ENCODE measurements around the gene CASS4.

The CASS4 gene

DNA sequence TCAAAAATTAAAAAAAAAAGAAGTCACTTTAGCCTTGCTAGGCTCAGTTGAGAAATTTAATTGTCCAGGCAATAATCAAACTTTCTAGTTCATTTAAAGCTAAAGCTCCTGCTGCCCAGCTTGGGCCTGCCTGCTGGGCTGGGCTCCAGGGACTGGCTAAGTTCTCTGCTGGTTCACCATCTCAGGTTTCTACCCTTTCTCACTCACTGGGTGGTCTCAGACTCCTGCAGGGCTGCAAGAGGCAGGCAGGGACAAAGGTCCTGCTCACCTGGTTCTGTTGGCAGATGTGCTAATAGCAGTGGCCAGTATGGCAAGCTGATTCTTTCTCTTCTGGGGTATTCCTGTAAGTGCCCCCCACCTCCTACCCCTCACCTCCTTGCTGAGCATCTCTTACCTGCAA, 35.2 kb downstream of the CASS4 start:
- DNase-seq = no peak

DNA sequence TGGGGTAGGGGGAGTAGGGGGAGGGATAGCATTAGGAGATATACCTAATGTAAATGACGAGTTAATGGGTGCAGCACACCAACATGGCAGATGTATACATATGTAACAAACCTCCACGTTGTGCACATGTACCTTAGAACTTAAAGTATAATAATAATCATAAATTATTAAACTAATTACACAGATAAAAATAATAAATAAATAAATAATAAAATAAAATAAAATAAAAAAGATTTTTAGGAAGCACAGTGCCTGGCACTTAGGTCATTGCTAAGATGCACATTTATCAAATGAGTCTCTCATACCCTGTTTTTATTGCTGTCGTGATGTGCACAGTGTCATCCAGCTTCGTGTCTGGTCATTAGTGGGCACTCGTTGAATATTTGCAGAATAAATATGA, 37.4 kb downstream of the CASS4 start:
- no peak for DNase-seq

DNA sequence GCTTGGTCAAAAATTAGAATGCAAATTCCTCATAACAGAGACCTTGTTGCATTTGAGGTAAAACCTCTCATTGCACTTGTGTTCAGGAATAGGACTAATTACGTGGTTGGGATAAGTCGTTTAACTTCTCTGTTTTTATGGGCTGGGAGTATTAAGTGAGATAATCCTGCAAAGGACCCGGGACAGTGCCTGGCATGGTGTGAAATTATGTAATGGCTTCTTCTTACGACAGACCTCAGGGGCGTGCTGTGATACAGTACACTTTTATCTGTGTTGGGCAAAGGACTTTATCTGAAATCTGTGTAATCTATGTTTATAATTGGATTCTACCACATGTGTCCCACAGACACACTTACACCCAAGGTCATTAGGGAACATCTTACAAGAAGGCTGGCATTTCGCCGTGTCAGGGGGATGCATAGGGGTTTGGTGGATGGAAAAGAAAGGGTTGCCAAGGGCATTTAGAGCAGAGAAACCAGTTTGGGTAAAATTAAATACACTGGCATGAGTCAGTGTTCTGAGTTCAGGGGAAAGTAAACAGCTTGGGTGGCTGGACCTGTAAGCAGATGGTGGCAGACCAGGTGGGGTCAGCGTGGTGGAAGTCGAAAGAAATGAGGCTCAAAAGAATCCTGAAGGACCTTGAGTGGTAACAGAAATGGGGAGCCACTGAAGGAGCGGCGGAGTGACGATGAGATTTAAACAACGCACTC, 39.2 kb downstream of the CASS4 start:
- no peak for DNase-seq

DNA sequence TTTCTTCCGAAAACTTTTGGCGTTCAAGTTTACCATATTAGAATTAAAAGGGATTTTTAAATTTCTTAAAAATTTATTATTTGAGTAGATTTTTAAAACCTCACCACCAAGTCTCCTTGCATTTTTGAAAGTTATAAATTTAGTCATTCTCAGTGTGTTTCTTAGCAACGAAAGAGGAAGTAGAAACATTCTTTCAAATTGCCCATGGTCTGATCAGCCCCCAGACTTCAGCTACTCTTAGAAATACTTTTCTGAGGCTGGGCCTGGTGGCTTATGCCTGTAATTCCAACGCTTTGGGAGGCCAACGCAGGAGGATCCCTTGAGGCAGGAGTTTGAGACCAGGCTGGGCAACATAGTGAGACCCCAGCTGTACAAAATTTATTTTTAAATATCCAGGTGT, 41.3 kb downstream of the CASS4 start:
- DNase-seq = no peak

DNA sequence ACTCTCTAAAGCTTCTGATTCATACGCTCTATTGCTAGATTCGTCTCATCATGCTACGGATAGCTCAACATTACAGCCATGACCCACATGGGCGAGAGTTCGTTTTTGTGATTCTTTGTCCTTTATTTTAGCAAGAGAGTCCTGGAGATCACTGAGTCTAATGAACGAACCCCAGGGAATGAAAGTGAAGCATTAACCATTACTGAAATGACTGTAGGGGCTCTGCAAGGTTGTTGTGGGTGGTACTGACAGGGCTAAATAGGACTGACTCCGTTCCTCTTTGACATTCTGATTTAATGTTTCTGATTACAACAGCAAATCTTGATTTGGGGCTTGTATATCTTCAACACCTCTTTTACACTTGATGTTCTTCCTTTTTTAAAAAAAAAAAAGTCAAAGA, 42.7 kb downstream of the CASS4 start:
- DNase-seq = no peak

DNA sequence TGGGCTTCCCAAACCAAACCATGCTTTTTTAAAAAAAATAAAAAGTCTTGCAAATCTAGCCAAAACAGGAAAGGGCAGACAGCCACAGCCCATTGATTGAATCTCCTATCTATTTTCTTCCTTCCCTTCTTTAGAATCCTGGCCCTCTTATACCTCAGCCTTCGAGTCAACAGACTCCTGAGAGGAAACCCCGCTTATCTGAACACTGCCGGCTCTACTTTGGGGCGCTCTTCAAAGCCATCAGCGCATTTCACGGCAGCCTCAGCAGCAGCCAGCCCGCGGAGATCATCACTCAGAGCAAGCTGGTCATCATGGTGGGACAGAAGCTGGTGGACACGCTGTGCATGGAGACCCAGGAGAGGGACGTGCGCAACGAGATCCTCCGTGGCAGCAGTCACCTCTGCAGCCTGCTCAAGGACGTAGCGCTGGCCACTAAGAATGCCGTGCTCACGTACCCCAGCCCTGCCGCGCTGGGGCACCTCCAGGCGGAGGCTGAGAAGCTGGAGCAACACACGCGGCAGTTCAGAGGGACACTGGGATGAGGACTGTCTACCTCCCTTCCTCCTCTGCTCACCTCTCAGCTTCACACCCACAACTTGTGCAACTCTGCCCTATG, 46.3 kb downstream of the CASS4 start:
- no peak for DNase-seq

DNA sequence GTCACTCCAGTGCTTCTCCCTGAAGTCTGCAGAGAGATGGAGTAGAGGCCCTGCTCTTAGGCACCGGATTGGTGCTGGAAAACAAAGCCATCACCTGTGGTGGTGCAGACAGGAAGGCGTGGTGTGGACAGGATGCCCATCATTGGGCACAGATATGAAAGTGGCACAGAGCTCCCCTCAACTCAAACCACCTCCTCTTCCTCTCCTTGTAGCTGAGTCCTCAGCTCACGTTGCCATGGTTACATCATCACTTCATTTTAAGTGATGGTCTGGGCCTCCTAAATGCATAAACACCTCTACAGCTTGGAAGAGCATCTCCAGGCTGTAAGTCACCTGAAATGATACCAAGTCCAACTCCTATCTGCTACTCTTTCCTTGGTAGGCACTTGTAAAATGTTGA, 48.4 kb downstream of the CASS4 start:
- DNase-seq = peak; percentile 86

DNA sequence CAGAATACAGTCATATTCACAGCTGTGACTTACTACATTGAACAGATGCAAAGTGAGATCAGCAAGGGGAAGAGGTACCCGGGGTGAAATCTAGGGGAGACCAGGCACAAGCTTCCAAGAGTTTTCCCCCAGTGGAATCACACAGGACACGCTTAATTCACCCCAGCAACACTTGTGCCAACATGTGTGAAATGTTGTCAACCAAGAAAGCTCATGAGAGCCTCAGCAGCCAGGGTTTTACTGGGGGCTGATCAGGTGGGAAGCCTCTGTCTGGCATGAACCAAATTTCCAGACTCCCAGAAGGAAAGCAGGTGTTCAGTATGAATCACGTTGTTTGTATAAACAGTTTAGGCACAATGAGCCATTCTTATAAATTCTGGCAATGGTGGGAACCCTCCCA, 49.5 kb downstream of the CASS4 start:
- no peak for DNase-seq

DNA sequence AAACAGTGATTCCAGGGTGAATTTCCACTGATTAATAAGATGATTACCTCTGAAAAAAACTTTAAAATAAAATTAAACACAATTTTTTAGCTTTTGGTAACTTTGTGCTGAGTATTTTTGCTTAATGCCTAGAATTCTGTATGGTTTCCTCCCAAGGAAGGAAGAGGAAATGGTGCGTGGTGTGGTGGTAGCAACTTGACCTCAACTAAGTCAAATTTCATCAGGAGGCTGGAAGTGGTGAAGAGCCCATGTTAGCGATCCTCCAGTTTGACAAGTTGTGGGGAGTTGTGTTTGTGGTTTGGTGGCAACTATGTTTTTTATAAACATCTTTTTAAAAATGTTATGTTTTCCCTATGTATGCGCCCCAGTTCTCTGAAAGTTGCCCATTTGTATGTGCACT, 51.4 kb downstream of the CASS4 start:
- peak; percentile 53 for DNase-seq

DNA sequence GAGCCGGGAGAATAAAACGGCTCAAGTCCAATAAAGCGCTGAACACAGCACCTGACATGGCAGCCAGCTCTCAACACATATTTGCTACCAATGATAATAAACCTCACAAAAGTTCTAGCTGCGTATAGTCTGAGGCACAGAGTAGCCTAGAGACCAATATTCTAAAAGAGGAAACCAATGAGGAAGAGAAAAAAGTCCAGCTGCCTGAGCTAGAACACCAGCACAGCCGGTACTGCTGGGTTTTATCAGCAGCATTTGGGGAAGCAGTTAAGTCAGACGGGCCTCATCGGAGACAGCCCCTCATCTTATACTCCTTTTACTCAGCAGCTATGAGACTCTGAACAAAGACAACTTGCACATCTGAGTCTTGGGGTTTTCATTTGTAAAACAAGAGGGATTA, 53.9 kb downstream of the CASS4 start:
- no peak for DNase-seq

DNA sequence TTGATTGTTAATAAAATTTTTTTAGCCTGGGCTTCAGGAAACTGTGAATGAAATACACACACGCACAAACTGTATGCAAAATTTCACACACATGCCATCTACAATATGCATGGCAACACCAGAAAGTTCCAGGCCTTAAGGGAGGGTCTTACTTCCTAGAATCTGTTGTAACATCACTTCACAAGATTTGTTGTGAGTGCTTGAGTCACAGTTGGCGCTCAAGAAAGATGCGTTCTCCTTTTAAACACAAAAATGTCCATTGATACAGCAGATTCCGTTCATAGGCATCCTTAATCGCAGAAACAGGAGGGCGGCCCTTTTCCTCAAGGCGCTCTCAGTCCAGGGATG, 55.9 kb downstream of the CASS4 start:
- DNase-seq = no peak

DNA sequence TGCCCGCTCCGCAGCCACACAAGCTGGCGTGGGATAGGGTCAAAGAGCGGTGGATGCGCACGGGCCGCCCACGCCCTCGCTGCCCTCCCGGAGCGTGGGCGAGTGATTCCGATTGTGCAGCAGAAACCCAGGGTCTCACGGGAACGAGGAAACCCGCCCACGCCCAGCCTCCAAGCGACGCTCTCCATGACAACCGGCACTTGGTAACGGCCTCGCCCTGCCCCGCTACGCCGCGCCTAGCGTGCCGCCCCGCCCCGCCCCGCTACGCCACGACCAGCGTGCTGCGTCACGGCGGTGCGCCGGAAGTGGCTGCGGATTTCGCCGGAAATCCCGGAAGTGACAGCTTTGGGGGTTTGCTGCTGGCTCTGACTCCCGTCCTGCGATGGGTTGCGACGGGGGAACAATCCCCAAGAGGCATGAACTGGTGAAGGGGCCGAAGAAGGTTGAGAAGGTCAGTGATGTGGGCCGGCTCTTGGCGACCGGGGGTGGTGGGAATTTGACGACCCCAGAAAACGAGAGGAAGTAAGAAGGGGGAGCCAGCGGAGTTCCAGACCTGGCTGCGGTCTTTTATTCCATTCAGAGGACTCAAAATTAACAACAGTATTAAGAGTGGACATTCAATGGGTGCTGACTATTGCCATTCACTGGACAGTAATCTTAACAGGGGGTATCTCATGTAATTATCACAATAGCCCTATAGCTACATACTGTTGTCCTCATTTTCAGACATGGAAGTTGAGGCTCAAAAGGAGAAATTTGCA, 56.4 kb downstream of the CASS4 start, which contains the start of gene RTF2:
Gene RTF2 (plus strand): TSS at position 312 of the 761 bp plus-strand sequence. CDS start 71 bp downstream, at position 383.
- DNase-seq = peak; percentile 96

DNA sequence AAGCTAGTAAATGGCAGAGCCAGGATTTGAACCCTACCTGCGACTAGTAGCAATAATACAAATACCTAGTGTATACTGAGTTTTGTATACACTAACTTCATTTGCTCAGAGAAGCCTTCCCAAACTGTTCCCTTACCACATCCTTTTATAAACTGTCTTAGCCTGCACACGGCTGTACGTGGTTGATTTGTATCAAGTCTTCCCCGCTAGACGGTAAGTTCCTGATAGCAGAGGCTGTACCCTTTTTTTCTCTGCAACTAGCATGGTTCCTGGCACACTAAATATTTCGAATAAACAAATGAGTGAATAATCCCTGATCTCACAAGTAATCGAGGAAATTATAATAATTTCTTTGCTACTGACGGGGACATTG, 57.0 kb downstream of the CASS4 start:
- peak; percentile 23 for DNase-seq

DNA sequence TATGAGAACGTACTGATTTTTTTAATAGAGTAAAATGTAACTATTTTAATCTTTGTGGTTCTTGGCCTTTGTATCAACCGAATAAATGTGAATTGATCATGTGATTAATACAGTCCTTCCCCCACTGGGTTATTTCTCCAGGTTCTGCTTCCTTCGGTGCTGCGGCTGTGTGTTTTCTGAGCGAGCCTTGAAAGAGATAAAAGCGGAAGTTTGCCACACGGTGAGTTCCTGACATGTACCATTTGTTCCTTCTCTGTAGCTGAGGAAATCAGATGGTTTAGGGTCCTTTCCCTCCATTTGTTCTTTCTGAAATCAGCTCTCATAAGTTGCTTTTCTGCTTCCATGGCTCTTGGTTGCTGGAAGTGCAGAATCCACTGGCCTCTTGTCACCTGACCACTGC, 71.9 kb downstream of the CASS4 start:
- DNase-seq = peak; percentile 22

DNA sequence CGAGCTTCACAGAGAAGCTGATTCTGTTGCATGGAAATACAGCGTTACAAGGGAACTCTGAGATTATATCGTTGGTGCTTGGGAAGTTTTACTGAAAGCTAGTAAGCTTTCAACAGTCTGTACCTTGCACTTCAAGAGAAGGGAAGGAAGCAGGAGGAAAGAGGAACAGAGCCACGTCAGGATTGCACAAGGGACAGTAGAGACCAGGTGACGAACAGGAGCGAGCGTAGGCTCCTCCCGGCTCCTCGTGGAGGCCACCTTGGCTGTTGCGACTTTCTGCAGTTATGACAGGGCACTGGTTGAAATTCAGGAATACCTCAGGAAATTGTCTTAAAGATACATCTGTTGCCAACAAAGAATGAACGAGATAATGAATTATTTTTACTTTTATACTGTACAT, 75.2 kb downstream of the CASS4 start:
- no peak for DNase-seq

DNA sequence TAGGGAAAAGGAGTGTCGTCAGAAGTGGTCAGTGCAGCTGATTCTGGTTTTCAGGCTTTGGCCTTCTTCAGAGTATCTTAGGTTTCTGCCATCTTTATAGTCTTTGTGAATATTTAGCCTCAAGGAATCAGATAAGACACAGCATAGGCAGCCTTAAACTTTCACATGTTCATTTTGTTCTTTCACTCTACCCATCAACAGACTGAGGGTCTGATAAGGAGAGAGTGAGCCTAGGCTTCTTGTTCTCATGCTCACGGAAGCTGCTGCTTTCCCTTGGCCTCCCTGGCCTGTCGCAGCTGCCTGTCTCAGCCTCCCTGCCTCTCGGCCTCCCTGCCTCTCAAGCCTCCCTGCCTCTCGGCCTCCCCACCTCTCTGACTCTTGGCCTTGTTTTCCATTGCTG, 76.5 kb downstream of the CASS4 start:
- DNase-seq = no peak

DNA sequence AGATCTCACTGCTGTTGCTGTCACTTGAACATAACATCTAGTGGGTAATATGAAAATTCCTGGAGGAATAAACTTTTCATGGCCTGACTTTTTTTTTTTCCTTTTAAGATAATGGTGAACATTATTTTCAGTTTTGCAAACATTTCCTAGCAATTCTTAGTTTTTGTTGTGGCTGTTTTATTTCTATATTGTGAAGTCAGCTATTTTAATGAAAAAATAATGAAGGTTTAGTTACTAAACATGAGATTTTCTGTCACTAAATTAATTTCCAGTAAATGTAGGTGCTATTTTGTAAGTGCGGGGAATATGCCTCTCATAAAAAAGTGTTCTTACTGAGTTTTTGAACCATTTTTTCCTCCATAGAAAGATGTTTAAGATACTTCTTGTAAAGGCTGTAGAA, 89.1 kb downstream of the CASS4 start:
- DNase-seq = no peak

DNA sequence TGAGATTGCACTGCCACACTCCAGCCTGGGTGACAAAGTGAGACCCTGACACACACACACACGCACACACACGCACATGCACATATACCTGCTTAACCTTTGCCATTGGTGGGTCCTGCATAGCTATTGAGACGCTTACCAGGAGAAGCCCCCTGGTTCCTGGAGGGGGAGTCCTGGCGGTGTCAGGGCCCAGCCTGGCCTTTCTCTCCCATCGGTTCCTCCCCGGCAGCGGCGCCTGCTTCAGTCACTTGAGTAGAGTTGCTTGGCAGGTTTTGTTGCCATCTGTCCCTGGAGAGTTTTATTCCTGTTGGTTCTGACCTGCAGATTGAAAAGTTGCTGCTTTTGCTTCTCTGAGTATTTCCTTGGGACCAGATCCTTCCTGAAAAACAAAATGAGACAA, 91.9 kb downstream of the CASS4 start:
- no peak for DNase-seq

DNA sequence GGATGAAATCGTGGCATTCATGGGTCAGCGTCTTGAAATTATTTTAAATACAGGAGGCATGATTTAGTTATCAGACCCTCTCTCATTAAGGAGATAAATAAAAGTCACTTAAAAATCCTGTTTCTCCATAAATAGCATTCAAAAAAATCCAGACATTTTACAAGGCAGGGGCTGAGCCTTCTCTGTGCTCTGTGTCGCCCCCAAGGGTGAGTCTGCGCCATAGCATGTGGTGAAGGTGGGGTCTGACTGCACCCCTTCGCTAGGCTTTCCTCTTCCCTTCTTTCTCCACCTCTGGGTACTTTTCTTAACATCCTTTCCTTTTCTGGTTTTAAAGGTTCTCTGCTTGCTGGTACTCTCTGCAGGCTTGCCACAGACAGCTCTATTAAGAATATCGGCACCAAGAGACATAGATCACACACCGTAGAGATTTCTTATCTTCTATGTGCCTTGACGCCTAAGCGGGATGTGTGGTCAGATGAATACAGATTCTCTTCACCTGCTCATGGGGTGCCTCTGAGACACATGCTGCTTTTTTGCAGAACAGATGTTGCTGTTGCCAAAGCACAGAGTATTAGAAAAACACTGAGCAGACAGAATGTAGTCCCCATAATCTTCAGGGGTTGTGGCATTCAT, 92.4 kb downstream of the CASS4 start:
- DNase-seq = no peak

DNA sequence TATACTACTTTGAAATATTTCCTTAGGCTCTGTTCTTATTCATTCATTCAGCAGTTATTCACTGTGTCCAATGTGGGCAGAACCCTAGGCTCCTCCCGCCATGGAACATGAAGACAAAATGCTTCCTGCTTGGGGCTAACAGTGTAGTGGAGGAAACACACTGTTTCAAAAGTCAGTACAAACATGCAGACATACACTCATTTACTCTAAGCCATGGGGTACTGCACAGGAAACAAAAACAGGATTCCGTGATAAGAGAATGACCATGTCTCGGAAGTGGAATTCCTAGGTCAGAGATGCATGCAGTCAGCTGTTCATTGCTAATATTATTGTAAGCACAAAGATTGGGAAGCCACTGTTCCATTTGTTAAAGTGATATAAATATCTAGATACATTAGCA, 94.0 kb downstream of the CASS4 start:
- no peak for DNase-seq
